NCI-H128 (cell line): Measurements from ENCODE around the gene GUCY1B1.

Experiments used
- DNase-seq: peaks from one replicate; lab custom pipeline; 2025; ENCODE audit not compliant: unreplicated experiment; lab: John Stamatoyannopoulos, UW

GUCY1B1 gene

DNA sequence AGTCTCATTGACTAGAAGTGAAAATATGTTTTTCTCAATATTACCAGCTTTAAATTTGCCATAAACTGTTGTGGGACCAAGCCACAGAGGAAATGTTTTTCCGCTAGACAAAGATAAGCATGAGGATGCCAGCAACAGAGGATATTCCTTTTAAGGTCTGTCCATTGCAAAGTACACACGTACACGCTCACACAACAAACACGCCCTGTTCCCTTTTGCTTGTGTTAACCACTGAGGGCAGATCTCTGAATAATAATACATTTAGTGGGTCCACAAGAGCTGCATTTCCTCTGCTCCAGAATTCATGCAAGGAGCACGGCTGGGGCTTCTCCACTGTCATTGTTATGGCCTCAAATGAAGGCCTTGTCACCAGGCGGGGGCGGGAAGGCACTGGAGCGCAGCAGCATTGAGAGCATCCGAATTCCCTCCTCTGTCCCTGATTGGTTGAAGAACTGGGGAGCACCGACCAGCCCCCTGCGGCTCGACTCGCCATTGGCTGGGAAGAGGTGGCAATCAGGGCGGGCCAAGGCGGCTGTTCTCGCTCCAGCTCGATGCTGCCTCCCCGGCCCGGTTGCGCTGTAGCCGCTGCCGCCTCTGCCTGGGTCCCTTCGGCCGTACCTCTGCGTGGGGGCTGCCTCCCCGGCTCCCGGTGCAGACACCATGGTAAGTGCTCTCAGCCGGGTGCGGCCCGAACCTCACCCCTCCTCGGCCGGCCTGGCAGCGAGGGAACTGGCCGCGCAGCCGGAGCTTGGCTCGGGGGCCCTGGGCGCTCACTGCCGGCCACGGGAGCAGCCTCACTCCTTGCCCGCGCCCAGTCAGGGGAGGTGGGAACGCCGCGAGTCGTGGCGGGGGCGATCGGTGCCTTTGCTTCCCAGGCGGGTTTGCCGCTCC, at the start of gene GUCY1B1:
Gene GUCY1B1 (plus strand): TSS at position 541 of the 891 bp plus-strand sequence. CDS start 120 bp downstream, at position 661.
- no peak for DNase-seq

DNA sequence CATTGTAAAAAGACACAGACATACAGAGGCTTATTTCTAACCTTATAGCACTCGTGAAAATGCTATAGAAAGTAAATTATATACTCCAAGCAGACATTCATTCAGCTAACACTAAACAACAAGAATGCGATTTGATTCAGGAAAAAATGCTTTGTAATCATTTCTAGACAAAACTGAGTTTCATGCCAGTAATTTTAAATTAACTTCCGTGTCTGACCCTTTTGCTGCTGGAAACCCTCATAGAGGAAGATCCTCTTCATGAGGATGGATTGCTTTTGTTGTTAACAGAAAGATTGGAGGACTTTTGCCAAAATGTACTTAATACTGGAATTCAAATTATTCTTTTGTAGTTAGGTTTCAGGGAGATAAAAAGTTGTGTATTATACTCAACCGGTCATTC, 48.9 kb upstream of the GUCY1B1 start:
- no peak for DNase-seq

DNA sequence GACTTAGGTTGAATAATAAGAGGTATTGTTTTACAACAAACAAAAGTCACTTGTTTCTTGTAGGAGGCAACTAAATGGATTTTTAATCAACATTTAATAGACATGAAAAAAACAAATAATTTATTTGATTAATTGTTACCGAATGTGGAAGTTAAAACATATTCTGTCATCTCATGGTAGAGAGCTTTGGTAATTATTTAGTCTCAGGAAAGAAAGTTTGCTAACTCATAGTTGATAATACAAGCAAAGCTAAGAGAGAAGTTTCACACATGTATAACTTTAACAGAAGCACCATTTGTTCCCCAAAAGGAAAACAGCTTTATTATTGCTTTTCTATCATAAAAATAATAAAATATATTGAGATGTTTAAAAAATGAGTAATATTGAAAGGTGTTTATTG, 47.3 kb upstream of the GUCY1B1 start:
- DNase-seq = no peak

- no peak for DNase-seq
Measured at GRCh38 chr4:155712846-155713245, 46.0 kb upstream of the GUCY1B1 start.

DNA sequence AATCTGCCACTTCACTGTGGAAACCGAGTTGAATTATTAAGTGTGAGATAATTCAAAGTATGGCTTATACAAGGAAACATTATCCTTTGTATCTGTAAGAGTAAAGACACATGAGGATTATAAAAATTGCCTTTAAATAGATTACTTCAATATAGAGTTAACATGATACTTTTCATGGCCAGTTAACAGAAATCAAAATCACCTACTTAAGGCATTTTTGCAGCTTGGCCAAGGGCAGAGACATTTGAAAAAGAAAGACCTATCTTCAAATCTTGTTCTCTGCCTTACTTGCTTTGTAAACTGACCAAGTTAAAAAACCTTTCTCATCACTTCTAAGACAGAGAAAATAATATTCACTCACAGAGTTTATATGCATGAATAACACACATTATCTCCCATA, 44.9 kb upstream of the GUCY1B1 start:
- no peak for DNase-seq

DNA sequence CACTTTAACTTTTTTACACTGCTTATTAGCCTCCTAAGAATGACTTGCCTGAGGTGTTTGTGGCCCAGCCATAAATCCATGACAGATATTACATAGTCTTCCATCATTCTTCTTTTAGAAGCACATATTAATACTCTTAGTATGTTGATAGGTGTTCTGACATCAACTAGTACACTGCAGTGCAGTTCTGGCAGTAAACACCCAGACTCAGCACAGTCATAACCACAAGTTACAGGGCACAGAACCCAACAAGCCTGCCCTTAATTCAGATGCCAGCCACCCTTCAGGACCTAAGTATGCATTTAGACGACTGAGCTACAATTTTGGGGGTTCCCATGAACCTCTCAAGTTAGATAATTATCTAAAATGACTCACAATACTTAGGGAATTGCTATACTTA, 36.5 kb upstream of the GUCY1B1 start:
- DNase-seq = no peak

DNA sequence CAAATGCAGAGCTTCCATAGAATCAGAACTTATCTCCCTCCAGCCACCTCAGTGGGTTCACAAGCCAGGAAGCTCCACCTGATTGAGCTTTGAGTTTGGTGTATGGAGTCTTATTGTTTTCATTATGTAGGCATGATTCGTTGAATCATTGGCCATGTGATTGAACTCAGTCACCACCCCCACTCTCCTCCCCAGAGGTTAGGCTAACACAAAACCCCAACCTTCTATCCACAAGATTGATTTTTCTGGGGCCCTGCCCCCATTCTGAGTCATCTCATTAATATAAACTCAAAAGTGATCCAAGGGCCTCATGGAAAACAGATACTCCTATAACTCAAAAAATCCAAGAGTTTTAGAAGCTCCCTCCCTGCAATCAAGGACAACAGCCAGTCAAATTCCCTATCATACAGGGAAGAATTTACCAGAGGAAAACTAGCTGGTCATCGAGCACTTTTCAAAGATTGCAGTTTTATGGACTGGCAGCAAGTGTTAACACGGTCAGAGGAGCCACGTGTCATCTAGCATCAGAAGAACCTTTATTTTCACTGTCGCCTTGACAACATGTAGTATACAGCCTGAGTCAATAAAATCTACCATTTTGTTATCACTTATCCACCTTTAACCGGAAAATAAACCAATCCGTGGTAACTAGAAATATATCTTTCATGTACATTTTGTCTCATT, 35.9 kb upstream of the GUCY1B1 start:
- DNase-seq = no peak

DNA sequence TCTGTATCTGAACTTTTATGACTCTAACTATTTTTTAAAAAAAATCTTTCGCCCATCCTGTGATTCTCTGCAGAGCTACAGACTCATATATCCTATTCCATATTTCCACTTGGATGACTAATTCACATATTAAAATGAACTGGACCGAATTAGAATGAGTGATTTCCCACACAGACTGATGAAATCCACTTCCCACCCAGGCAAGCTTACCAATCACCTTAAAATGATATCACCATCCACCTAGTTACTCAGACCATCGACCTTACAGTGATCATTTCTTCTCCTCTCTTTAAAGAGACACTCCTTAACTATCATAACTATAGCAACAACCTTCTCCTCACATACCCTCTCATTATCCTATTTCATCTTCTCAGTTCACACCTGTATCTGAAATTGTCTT, 34.1 kb upstream of the GUCY1B1 start:
- no peak for DNase-seq

- DNase-seq = no peak
Measured at GRCh38 chr4:155734065-155734464, 24.8 kb upstream of the GUCY1B1 start.

DNA sequence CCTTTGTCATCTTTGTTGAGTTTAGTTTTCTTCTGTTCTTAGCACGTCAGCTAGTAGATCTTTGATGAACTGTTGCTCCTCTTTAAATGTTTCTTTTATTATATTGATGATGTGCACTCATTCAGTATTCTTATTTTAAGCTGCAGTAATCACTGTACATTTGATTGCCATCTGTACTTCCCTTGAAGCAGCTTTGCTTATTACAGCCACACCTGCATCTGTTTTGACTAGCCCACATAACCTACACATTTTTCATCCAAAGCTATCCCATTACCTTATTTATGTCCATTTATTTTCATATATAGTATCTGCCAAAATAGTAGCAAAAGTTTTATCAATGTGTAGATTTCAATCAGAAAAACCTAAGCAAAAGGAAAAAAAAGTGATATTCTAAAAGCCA, 23.9 kb upstream of the GUCY1B1 start:
- DNase-seq = no peak

GRCh38 chr4:155735496-155735895, 23.3 kb upstream of the GUCY1B1 start:
- no peak for DNase-seq

GRCh38 chr4:155738548-155738947, 20.3 kb upstream of the GUCY1B1 start:
- DNase-seq = no peak

DNA sequence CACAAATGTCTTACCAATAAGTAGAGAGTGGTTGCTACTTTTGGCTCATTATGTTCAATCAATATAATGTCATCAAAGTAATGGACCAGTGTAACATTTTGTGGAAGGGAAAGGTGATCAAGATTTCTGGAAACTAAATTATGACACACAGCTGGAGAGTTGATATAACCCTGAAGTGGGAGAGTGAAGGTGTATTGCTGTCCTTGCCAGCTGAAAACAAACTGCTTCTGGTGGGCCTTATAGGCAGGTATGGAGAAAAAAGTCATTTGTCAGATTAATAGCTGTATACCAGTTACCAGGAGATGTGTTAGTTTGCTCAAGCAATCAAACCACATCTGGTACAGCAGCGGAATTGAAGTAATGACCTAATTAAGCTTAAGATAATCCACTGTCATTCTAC, 17.3 kb upstream of the GUCY1B1 start:
- DNase-seq = no peak

DNA sequence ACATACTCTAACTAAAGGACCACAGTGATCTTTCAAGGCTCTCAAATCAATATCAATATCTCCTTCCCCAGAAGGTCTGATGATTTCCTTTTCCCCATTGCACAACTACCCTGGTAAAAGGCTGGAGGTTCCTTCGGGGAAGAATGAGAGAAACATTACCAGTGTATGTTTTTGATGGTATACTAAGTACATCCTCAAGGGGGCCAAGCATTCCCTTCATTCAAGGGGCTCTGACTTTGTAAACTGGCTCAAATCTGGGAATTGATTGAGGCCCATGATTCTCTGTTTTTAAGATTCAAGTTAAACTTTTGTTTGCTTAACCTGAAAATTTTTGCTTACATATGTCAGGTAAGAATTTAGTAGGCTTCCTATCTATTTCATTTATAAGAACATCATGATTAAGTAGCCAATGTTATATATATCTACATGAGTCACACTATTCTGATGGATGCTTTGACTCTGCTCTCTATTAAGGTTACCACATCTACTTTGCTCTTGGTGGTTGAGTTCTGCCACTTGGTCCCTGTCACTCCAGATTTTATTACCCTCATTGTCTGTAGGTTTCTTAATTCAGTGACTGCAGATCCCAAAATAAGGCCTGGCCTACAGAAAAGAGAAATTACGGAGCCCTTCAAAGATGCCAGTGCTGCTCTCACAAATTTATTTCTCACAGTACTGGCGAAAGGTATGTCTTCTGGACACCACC, 16.4 kb upstream of the GUCY1B1 start:
- no peak for DNase-seq

- no peak for DNase-seq
Measured at GRCh38 chr4:155745984-155746383, 12.8 kb upstream of the GUCY1B1 start.

DNA sequence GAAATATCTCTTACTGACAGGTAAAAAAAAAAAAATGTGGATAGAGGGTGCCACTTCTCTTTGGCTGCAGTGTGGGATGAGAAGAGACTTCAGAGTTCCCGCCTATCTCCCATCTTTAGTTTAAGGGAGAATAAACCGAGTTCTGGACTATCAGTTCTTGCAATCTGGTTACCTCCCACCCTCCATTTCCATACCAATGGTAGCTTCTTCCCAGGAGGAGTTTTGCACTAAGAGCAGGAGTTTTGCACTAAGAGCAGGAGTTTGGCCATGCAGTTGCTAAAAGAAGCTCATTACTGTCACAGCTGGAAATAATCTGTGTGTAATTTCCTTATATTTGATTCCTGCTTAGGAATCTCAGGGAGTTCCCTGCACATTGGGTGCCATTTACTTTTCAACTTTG, 10.8 kb upstream of the GUCY1B1 start:
- DNase-seq = no peak

GRCh38 chr4:155749041-155749440, 9.8 kb upstream of the GUCY1B1 start:
- no peak for DNase-seq

- no peak for DNase-seq
Measured at GRCh38 chr4:155751569-155751968, 7.3 kb upstream of the GUCY1B1 start.

- no peak for DNase-seq
Measured at GRCh38 chr4:155757745-155758265, 1.0 kb upstream of the GUCY1B1 start.

GRCh38 chr4:155759372-155760252, 791 bp downstream of the GUCY1B1 start:
- no peak for DNase-seq

GRCh38 chr4:155761047-155761446, 2.2 kb downstream of the GUCY1B1 start:
- DNase-seq = no peak
